ENCODE data around the gene PTPRG. TPM values are rescaled to one million over a fixed set of nuclear protein-coding genes. Genes with fewer than 3 reads are reported as not detected.

PTPRG gene
- total RNA-seq, 1 experiment from 2014 or later: 0.74 TPM

DNA sequence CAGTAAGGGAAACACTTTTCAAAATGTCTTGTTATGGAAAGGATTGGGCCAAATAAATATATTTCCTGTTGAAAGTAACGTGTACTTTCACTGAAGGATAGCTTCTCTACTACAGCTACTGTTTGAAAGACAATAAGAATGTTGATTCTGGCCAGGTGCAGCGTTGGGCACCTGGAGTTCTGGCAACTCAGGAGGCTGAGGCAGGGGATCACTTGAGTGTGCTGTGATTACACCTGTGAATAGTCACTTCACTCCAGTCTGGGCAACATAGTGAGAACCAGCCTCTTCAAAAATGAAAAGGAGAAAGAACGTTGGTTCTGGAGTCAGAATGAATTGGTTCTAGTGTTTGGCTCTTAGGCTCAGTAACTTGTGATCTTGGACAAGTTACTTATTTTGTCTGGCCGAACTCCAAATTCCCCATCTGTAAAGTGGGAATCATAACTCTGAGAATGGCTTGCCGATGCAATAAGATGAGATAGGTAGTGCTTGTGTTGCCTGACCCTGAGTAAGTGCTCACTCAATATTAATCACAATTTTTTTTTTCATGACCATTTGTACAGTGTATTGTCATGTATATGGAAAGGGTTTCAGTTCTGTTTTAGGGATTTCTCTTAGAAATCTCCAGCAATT lies 310.8 kb downstream of the PTPRG start:
- Histone ChIP-seq H3K4me3 (ENCODE audit: low read depth in 2 of 2, low read length in 2 of 2) (no peak overlapping the region), H3K27ac (ENCODE audit: low read length) (no peak overlapping the region), H3K4me1 (ENCODE audit: control insufficient read depth, insufficient read depth, low read length) (no peaks in the 10 kb centered on the region), H3K27me3 (ENCODE audit: control insufficient read depth, insufficient read depth, low read length) (no peaks in the 10 kb centered on the region), H3K9me3 (ENCODE audit: control insufficient read depth, insufficient read depth, low read depth, low read length) (no peaks in the 10 kb centered on the region), H3K36me3 (ENCODE audit: control insufficient read depth, insufficient read depth, low read length) (no peaks in the 10 kb centered on the region)
- no peak for TF ChIP-seq SIN3A (IDR thresholded peaks at IDR 0.05; ENCODE audit: borderline replicate concordance, insufficient read depth, low read depth, low read length)
- TF ChIP-seq TCF7L2 (IDR thresholded peaks at IDR 0.05; ENCODE audit: low read depth, low read length): no peak
- TF ChIP-seq CTCF (IDR thresholded peaks at IDR 0.05): no peak
- TF ChIP-seq POLR2AphosphoS5 (IDR thresholded peaks at IDR 0.05; ENCODE audit: low read depth, low read length): no peak
- DNase-seq (ENCODE audit: low read depth, low spot score): no peak
- no peak for ATAC-seq
- no TSS peak for BruUV-seq (replicated peaks)
- ChIA-PET POLR2A (no interaction called here), CTCF (no interaction called here)
- intact Hi-C loops (cut with micrococcal nuclease; ENCODE audit: unreplicated experiment): no loop called here
- in situ Hi-C loops (cut with HindIII; ENCODE audit: low pct_unique_long_range_greater_than_20kb, low sequenced_read_pairs): no loop called here

DNA sequence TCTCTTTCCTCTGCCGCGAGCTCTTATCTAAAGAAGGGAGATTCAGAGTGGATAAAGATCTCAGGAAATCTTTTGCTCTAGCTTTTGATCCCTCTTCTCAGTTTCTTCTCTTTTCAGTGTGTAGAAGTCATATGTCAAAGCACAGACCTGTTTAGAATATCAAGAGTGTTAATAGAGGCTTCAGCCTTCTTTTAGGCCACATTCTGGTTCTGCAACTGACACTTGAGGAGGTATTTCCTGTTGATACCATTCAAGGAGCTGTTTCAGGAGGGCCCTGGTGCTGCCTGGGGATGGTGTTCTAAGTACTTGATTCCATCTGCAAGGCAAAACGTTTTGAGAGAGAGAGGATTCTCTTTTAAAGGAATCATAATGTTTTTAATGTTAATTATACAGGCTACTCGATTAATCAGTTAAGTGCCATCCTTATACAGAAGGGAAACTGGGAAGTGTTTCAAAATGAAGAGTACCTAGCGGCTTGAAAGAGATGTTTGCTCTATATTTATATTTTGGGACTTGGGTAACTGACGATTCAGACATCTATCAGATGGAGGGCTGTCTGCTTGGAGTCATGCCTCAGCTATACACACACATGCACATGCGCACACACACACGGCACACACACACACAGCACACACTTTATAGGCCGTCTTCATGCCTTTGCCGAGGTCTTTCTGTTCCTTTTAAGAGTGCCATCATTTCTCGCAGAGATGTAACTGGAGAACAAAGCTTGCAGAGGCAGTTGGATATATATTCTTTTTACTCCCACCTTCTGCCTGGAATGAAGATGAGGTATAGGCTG lies 313.9 kb downstream of the PTPRG start:
- Histone ChIP-seq H3K9me3 (ENCODE audit: control insufficient read depth, insufficient read depth, low read depth, low read length) (no peaks in the 10 kb centered on the region), H3K36me3 (ENCODE audit: control insufficient read depth, insufficient read depth, low read length) (no peaks in the 10 kb centered on the region), H3K27me3 (ENCODE audit: control insufficient read depth, insufficient read depth, low read length) (no peaks in the 10 kb centered on the region), H3K27ac (ENCODE audit: low read length) (no peak overlapping the region), H3K4me1 (ENCODE audit: control insufficient read depth, insufficient read depth, low read length) (no peaks in the 10 kb centered on the region), H3K4me3 (ENCODE audit: low read depth in 2 of 2, low read length in 2 of 2) (no peak overlapping the region)
- ChIA-PET CTCF (no interaction called here), POLR2A (no interaction called here)
- BruUV-seq (replicated peaks): no TSS peak
- intact Hi-C loops (cut with micrococcal nuclease; ENCODE audit: unreplicated experiment): no loop called here
- TF ChIP-seq TCF7L2 (IDR thresholded peaks at IDR 0.05; ENCODE audit: low read depth, low read length) (no peak), POLR2AphosphoS5 (IDR thresholded peaks at IDR 0.05; ENCODE audit: low read depth, low read length) (no peak), SIN3A (IDR thresholded peaks at IDR 0.05; ENCODE audit: borderline replicate concordance, insufficient read depth, low read depth, low read length) (no peak), CTCF (IDR thresholded peaks at IDR 0.05) (no peak)
- TF ChIP-seq, protein P1, sequence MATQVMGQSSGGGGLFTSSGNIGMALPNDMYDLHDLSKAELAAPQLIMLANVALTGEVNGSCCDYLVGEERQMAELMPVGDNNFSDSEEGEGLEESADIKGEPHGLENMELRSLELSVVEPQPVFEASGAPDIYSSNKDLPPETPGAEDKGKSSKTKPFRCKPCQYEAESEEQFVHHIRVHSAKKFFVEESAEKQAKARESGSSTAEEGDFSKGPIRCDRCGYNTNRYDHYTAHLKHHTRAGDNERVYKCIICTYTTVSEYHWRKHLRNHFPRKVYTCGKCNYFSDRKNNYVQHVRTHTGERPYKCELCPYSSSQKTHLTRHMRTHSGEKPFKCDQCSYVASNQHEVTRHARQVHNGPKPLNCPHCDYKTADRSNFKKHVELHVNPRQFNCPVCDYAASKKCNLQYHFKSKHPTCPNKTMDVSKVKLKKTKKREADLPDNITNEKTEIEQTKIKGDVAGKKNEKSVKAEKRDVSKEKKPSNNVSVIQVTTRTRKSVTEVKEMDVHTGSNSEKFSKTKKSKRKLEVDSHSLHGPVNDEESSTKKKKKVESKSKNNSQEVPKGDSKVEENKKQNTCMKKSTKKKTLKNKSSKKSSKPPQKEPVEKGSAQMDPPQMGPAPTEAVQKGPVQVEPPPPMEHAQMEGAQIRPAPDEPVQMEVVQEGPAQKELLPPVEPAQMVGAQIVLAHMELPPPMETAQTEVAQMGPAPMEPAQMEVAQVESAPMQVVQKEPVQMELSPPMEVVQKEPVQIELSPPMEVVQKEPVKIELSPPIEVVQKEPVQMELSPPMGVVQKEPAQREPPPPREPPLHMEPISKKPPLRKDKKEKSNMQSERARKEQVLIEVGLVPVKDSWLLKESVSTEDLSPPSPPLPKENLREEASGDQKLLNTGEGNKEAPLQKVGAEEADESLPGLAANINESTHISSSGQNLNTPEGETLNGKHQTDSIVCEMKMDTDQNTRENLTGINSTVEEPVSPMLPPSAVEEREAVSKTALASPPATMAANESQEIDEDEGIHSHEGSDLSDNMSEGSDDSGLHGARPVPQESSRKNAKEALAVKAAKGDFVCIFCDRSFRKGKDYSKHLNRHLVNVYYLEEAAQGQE (IDR thresholded peaks at IDR 0.05; ENCODE audit: insufficient read depth in 1 of 2, low read depth in 2 of 2, low read length in 1 of 2): no peak
- no peak for DNase-seq (ENCODE audit: low read depth, low spot score)
- in situ Hi-C loops (cut with HindIII; ENCODE audit: low pct_unique_long_range_greater_than_20kb, low sequenced_read_pairs): no loop called here
- no peak for ATAC-seq

Data from Panc1 (cell line).